HepG2 (cell line): ENCODE results near the gene RBM5. TPM values are rescaled to one million over a fixed set of nuclear protein-coding genes. Genes with fewer than 3 reads are reported as not detected.

Source experiments
- CAMTA2 ChIP-seq: sonication (generic); formaldehyde crosslinking; IDR thresholded peaks from 2 replicates; pipeline ENCODE4 v1.4.0; 2020; ENCODE audit warnings: mild to moderate bottlenecking, missing genetic modification reagents, borderline replicate concordance
- FOSL1 ChIP-seq: sonication (generic); formaldehyde crosslinking; IDR thresholded peaks from 2 replicates; pipeline ENCODE4 v1.9.0; 2021; ENCODE audit warnings: missing genetic modification reagents, borderline replicate concordance
- KIAA2018 ChIP-seq: sonication (generic); formaldehyde crosslinking; IDR thresholded peaks from 2 replicates; pipeline ENCODE4 v1.5.0; 2020; ENCODE audit warnings: mild to moderate bottlenecking, missing genetic modification reagents, borderline replicate concordance
- MIER3 ChIP-seq: IDR thresholded peaks from 2 replicates; pipeline ENCODE4 v1.6.1; 2016; ENCODE audit warnings: missing compliant biosample characterization, borderline replicate concordance
- NCOA5 ChIP-seq: sonication (generic); formaldehyde crosslinking; IDR thresholded peaks from 2 replicates; pipeline ENCODE4 v1.4.0; 2020; ENCODE audit warnings: missing genetic modification reagents
- PBX2 ChIP-seq: IDR thresholded peaks from 2 replicates; pipeline ENCODE4 v1.6.1; 2016; ENCODE audit warnings: control low read depth
- POLR2A ChIP-seq, 2 experiments: IDR thresholded peaks; 2 replicates each; pipeline ENCODE4 v1.6.1; 2011; ENCODE audit warnings: low read depth in 2 of 2, low read length in 2 of 2, mild to moderate bottlenecking in 1 of 2, moderate library complexity in 1 of 2; ENCODE audit not compliant: insufficient read depth in 1 of 2
- REXO4 ChIP-seq: sonication (generic); formaldehyde crosslinking; IDR thresholded peaks from 2 replicates; pipeline ENCODE4 v1.8.0; 2022; ENCODE audit warnings: missing genetic modification reagents, mild to moderate bottlenecking, borderline replicate concordance
- RNF2 ChIP-seq: fragments of 450-650 bp; conservative IDR thresholded peaks from 2 replicates; pipeline ENCODE4 v1.6.1; 2016; ENCODE audit warnings: low read depth
- SNRNP70 ChIP-seq: fragments of 200-400 bp; formaldehyde crosslinking; IDR thresholded peaks from 2 replicates; pipeline ENCODE4 v1.6.1; 2017; ENCODE audit warnings: mild to moderate bottlenecking, low read depth, low read length, moderate library complexity
- TP53 ChIP-seq: sonication (generic); formaldehyde crosslinking; conservative IDR thresholded peaks from 2 replicates; pipeline ENCODE4 v1.4.0; 2020; ENCODE audit warnings: missing genetic modification reagents
- U2AF1 ChIP-seq: fragments of 200-400 bp; formaldehyde crosslinking; optimal IDR thresholded peaks from 2 replicates; pipeline ENCODE3; 2017; ENCODE audit warnings: mild to moderate bottlenecking, low read depth, low read length
- ZBTB8A ChIP-seq: sonication (generic); formaldehyde crosslinking; IDR thresholded peaks from 2 replicates; pipeline ENCODE4 v1.4.0; 2020; ENCODE audit warnings: mild to moderate bottlenecking, low read depth, missing genetic modification reagents, borderline replicate concordance
- ZNF678 ChIP-seq: sonication (generic); formaldehyde crosslinking; IDR thresholded peaks from 2 replicates; pipeline ENCODE4 v1.4.0; 2020; ENCODE audit warnings: mild to moderate bottlenecking, missing genetic modification reagents
- ZNF878 ChIP-seq: sonication (generic); formaldehyde crosslinking; IDR thresholded peaks from 2 replicates; pipeline ENCODE4 v1.8.1; 2023; ENCODE audit warnings: mild to moderate bottlenecking, missing genetic modification reagents, moderate library complexity
- polyA plus RNA-seq, 8 experiments: library from polyadenylated mRNA; depleted of rRNA in 3 of 8; stranded (reverse) in 7 of 8; unstranded in 1 of 8; fragments of >200 nt; fragmentation: Illumina TruSeq in 4 of 8; extraction: Trizol in 4 of 8; gene quantifications; 2 replicates each; pipeline versions ENCODE4 v1.2.1 to v1.2.3, GENCODE V29; 2011 to 2016; ENCODE audit warnings: low read depth in 4 of 8, missing spikeins in 1 of 8, mixed read lengths in 1 of 8; ENCODE audit not compliant: insufficient read depth in 1 of 8
- total RNA-seq, 5 experiments: library from RNA; depleted of rRNA; stranded (reverse); fragments of >200 nt; fragmentation: Illumina TruSeq; extraction: Trizol; gene quantifications; 2 replicates each; pipeline ENCODE4 v1.2.3, GENCODE V29; 2016; ENCODE audit warnings: low read depth in 1 of 5
- TF ChIP-seq, protein P1 (sequence below): IDR thresholded peaks from 2 replicates; pipeline ENCODE4 v1.6.1; 2018; ENCODE audit warnings: missing genetic modification reagents
- TF ChIP-seq, protein P2 (sequence below): sonication (generic); formaldehyde crosslinking; IDR thresholded peaks from 2 replicates; pipeline ENCODE4 v1.9.0; 2022; ENCODE audit warnings: missing genetic modification reagents, mild to moderate bottlenecking, borderline replicate concordance

RBM5 gene
- total and polyA plus RNA-seq, 2 of the 13 experiments (the other 11 are each of a cell fraction or from before 2014, with no cell fraction given): 106 to 204 TPM

DNA sequence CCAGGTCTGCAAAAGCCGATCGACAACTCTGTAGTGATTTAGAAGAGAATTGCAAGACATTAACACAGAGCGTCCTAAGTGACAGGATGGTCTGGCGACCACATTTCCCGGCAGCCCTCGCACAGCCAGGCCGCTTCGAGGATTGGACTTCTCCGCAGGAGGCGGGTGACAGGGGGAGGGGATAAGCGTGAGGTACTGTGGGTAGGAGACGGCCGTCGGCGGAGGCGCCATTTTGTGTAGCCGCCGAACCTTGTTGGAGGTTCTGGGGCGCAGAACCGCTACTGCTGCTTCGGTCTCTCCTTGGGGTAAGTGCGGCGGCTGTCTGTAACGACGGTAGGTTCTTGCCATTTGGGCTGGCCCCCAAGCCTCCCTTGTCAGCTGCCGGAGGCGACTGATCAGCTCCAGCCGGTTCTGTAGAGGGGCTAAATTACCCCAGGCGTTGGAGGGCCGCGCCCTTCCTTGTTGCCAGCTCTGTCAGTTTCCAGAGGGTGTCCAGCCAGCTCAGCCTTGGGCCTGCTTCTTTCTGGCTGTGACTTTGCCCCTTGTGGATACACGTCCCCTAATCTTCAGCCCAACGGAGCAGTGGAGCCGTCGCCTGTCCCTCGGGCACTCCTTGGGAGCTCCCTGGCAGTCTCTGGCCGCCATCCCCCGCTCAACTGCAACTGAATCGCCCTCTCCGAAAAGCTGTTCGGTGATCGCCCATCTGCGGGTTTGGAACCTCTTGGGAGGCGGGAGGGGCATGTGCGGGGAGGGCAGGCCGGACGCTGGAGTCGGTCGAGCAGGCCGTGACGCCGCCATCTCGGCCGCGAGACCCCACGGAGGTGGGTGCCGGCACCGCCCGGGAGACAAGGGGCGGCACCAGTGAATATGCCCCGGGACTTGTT is at the start of gene RBM5 (continued):
- no peak for TF ChIP-seq KIAA2018
- TF ChIP-seq FOSL1: no peak
- TF ChIP-seq, protein P1, sequence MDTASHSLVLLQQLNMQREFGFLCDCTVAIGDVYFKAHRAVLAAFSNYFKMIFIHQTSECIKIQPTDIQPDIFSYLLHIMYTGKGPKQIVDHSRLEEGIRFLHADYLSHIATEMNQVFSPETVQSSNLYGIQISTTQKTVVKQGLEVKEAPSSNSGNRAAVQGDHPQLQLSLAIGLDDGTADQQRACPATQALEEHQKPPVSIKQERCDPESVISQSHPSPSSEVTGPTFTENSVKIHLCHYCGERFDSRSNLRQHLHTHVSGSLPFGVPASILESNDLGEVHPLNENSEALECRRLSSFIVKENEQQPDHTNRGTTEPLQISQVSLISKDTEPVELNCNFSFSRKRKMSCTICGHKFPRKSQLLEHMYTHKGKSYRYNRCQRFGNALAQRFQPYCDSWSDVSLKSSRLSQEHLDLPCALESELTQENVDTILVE (CRISPR knock-in tag): peak; percentile 43; the same call in 1 of the 2 replicates
- no peak for TF ChIP-seq ZNF678 (CRISPR knock-in tag)
- no peak for TF ChIP-seq U2AF1
- no peak for TF ChIP-seq PBX2 (CRISPR knock-in tag)
- TF ChIP-seq NCOA5: no peak
- peak; percentile 87 to 90 for TF ChIP-seq POLR2A (IDR thresholded peaks at IDR 0.05; ENCODE audit: insufficient read depth in 1 of 2, low read depth in 2 of 2, low read length in 2 of 2)
- no peak for TF ChIP-seq ZNF878
- TF ChIP-seq, protein P2, sequence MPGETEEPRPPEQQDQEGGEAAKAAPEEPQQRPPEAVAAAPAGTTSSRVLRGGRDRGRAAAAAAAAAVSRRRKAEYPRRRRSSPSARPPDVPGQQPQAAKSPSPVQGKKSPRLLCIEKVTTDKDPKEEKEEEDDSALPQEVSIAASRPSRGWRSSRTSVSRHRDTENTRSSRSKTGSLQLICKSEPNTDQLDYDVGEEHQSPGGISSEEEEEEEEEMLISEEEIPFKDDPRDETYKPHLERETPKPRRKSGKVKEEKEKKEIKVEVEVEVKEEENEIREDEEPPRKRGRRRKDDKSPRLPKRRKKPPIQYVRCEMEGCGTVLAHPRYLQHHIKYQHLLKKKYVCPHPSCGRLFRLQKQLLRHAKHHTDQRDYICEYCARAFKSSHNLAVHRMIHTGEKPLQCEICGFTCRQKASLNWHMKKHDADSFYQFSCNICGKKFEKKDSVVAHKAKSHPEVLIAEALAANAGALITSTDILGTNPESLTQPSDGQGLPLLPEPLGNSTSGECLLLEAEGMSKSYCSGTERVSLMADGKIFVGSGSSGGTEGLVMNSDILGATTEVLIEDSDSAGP (CRISPR knock-in tag): peak; percentile 59; the same call in 1 of the 2 replicates
- no peak for TF ChIP-seq MIER3 (CRISPR knock-in tag)
- TF ChIP-seq CAMTA2 (CRISPR knock-in tag): 0 out of 2 replicates have a peak, but pooled peaks have one; percentile 33
- TF ChIP-seq TP53: no peak
- TF ChIP-seq ZBTB8A: no peak
- TF ChIP-seq SNRNP70: no peak
- no peak for TF ChIP-seq RNF2
- TF ChIP-seq REXO4: no peak
